HEK293 (cell line): ENCODE data around the gene IMMP2L.

Experiments
- CTCF ChIA-PET: fragments of 350-600 bp; formaldehyde crosslinking; extraction: SDS; loops from one replicate; lab custom pipeline; 2021; ENCODE audit warnings: antibody characterized with exemption; lab: Yijun Ruan, JAX
- POLR2A ChIA-PET: fragments of 300-600 bp; formaldehyde crosslinking; extraction: SDS; loops from one replicate; lab custom pipeline; 2020; ENCODE audit warnings: antibody characterized with exemption, inconsistent platforms; lab: Yijun Ruan, JAX
- H3K27ac ChIP-seq: fragments of 200-500 bp; sonication (Bioruptor generic); 2 replicates; pipeline ENCODE4 v1.5.1; 2014; ENCODE audit warnings: low read depth, low read length, control low read depth, inconsistent platforms; ENCODE audit errors: extremely low read depth
- H3K36me3 ChIP-seq, 2 experiments: fragments of 200-500 bp in 1 of 2; sonication (Bioruptor generic) in 1 of 2; 1 replicate in 1 of 2; 2 replicates in 1 of 2; pipeline ENCODE4 v1.5.1; 2014 to 2017; ENCODE audit warnings: inconsistent platforms in 2 of 2, low read length in 2 of 2; ENCODE audit not compliant: control insufficient read depth in 2 of 2, insufficient read depth in 1 of 2
- H3K4me1 ChIP-seq: fragments of 200-500 bp; sonication (Bioruptor generic); 2 replicates; pipeline ENCODE4 v1.5.1; 2014; ENCODE audit warnings: mild to moderate bottlenecking, low read length, inconsistent platforms; ENCODE audit not compliant: control insufficient read depth, insufficient read depth
- H3K4me3 ChIP-seq: 2 replicates; pipeline ENCODE4 v1.5.1; 2011; ENCODE audit warnings: low read depth, mild to moderate bottlenecking, control low read depth, low read length, moderate library complexity
- H3K9me3 ChIP-seq: fragments of 200-500 bp; sonication (Bioruptor generic); 2 replicates; pipeline ENCODE4 v1.5.1; 2014; ENCODE audit warnings: low read depth, low read length, inconsistent platforms; ENCODE audit not compliant: control insufficient read depth, insufficient read depth
- OVOL3 ChIP-seq: fragments of 450-650 bp; formaldehyde crosslinking; IDR thresholded peaks from 2 replicates; pipeline ENCODE4 v1.5.1; 2016; ENCODE audit warnings: missing biosample characterization, missing genetic modification characterization
- PRDM2 ChIP-seq: fragments of 450-650 bp; formaldehyde crosslinking; IDR thresholded peaks from 2 replicates; pipeline ENCODE4 v1.5.1; 2016; ENCODE audit warnings: missing biosample characterization, missing genetic modification characterization, borderline replicate concordance
- SETDB1 ChIP-seq: IDR thresholded peaks from one replicate; pipeline ENCODE4 v1.6.1; 2017; ENCODE audit warnings: mild to moderate bottlenecking, low read length, moderate library complexity, mixed read lengths; ENCODE audit not compliant: insufficient read length
- ZBTB1 ChIP-seq: fragments of 450-650 bp; formaldehyde crosslinking; IDR thresholded peaks from 2 replicates; pipeline ENCODE4 v1.5.1; 2016; ENCODE audit warnings: missing biosample characterization, missing genetic modification characterization
- ZFP37 ChIP-seq: fragments of 450-650 bp; formaldehyde crosslinking; IDR thresholded peaks from 2 replicates; pipeline ENCODE4 v1.5.1; 2016; ENCODE audit warnings: missing biosample characterization, missing genetic modification characterization
- ZNF114 ChIP-seq: fragments of 450-650 bp; formaldehyde crosslinking; IDR thresholded peaks from 2 replicates; pipeline ENCODE4 v1.5.0; 2017; ENCODE audit warnings: missing biosample characterization, missing genetic modification characterization
- ZNF223 ChIP-seq: fragments of 450-650 bp; formaldehyde crosslinking; IDR thresholded peaks from 2 replicates; pipeline ENCODE4 v1.5.1; 2016; ENCODE audit warnings: missing biosample characterization, missing genetic modification characterization
- ZNF24 ChIP-seq: fragments of 450-650 bp; formaldehyde crosslinking; IDR thresholded peaks from 2 replicates; pipeline ENCODE4 v1.5.1; 2016; ENCODE audit warnings: missing biosample characterization, missing genetic modification characterization
- ZNF335 ChIP-seq: fragments of 450-650 bp; formaldehyde crosslinking; conservative IDR thresholded peaks from 2 replicates; pipeline ENCODE4 v1.5.1; 2016; ENCODE audit warnings: missing biosample characterization, missing genetic modification characterization
- ZNF398 ChIP-seq: fragments of 450-650 bp; formaldehyde crosslinking; IDR thresholded peaks from 2 replicates; pipeline ENCODE4 v1.5.1; 2017; ENCODE audit warnings: missing biosample characterization, missing genetic modification characterization
- ZNF48 ChIP-seq: fragments of 450-650 bp; formaldehyde crosslinking; IDR thresholded peaks from 2 replicates; pipeline ENCODE4 v1.5.1; 2016; ENCODE audit warnings: missing biosample characterization, missing genetic modification characterization
- ZNF514 ChIP-seq: fragments of 450-650 bp; formaldehyde crosslinking; IDR thresholded peaks from 2 replicates; pipeline ENCODE4 v1.5.1; 2016; ENCODE audit warnings: missing biosample characterization, missing genetic modification characterization
- ZNF529 ChIP-seq: fragments of 450-650 bp; formaldehyde crosslinking; IDR thresholded peaks from 2 replicates; pipeline ENCODE4 v1.5.1; 2017; ENCODE audit warnings: missing genetic modification characterization, missing biosample characterization; ENCODE audit not compliant: insufficient replicate concordance
- ZNF596 ChIP-seq: fragments of 450-650 bp; IDR thresholded peaks from 2 replicates; pipeline ENCODE4 v1.5.0; 2018; ENCODE audit warnings: missing biosample characterization, mild to moderate bottlenecking, missing genetic modification characterization, moderate library complexity
- TF ChIP-seq, protein P1 (sequence below): fragments of 450-650 bp; formaldehyde crosslinking; IDR thresholded peaks from 2 replicates; pipeline ENCODE4 v1.5.1; 2016; ENCODE audit warnings: missing biosample characterization, missing genetic modification characterization, borderline replicate concordance
- TF ChIP-seq, protein P2 (sequence below): fragments of 450-650 bp; formaldehyde crosslinking; IDR thresholded peaks from 2 replicates; pipeline ENCODE4 v1.5.1; 2016; ENCODE audit warnings: missing biosample characterization, missing genetic modification characterization, borderline replicate concordance
- TF ChIP-seq, protein P3 (sequence below): fragments of 450-650 bp; formaldehyde crosslinking; IDR thresholded peaks from 2 replicates; pipeline ENCODE4 v1.5.1; 2017; ENCODE audit warnings: missing biosample characterization, missing genetic modification characterization
- TF ChIP-seq, protein P4 (sequence below): fragments of 450-650 bp; formaldehyde crosslinking; IDR thresholded peaks from 2 replicates; pipeline ENCODE4 v1.5.1; 2017; ENCODE audit warnings: missing biosample characterization, missing genetic modification characterization

Gene IMMP2L

GRCh38 chr7:111112439-111112838 is 449.9 kb downstream of the IMMP2L start:
- no peak overlapping the region for H3K4me3 ChIP-seq
- CTCF ChIA-PET = interaction anchor here (1.4 kb wide), 1 partner anchor 14 kb away, joined by 4 read pairs; no protein-coding TSS in a partner anchor
- no peaks in the 10 kb centered on the region for H3K4me1 ChIP-seq
- TF ChIP-seq ZNF596 (tag by site-specific recombination) (no peak), ZFP37 (tag by site-specific recombination) (no peak), ZNF514 (tag by site-specific recombination) (no peak), ZNF529 (tag by site-specific recombination) (no peak), SETDB1 (no peak), ZNF223 (no peak), ZNF24 (tag by site-specific recombination) (no peak), ZNF335 (tag by site-specific recombination) (no peak), ZNF114 (tag by site-specific recombination) (no peak), PRDM2 (tag by site-specific recombination) (no peak), ZBTB1 (tag by site-specific recombination) (no peak), ZNF398 (tag by site-specific recombination) (no peak), ZNF48 (tag by site-specific recombination) (no peak), OVOL3 (no peak)
- TF ChIP-seq, protein P1, sequence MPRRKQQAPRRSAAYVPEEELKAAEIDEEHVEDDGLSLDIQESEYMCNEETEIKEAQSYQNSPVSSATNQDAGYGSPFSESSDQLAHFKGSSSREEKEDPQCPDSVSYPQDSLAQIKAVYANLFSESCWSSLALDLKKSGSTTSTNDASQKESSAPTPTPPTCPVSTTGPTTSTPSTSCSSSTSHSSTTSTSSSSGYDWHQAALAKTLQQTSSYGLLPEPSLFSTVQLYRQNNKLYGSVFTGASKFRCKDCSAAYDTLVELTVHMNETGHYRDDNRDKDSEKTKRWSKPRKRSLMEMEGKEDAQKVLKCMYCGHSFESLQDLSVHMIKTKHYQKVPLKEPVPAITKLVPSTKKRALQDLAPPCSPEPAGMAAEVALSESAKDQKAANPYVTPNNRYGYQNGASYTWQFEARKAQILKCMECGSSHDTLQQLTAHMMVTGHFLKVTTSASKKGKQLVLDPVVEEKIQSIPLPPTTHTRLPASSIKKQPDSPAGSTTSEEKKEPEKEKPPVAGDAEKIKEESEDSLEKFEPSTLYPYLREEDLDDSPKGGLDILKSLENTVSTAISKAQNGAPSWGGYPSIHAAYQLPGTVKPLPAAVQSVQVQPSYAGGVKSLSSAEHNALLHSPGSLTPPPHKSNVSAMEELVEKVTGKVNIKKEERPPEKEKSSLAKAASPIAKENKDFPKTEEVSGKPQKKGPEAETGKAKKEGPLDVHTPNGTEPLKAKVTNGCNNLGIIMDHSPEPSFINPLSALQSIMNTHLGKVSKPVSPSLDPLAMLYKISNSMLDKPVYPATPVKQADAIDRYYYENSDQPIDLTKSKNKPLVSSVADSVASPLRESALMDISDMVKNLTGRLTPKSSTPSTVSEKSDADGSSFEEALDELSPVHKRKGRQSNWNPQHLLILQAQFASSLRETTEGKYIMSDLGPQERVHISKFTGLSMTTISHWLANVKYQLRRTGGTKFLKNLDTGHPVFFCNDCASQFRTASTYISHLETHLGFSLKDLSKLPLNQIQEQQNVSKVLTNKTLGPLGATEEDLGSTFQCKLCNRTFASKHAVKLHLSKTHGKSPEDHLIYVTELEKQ (tag by site-specific recombination) = no peak
- TF ChIP-seq, protein P2, sequence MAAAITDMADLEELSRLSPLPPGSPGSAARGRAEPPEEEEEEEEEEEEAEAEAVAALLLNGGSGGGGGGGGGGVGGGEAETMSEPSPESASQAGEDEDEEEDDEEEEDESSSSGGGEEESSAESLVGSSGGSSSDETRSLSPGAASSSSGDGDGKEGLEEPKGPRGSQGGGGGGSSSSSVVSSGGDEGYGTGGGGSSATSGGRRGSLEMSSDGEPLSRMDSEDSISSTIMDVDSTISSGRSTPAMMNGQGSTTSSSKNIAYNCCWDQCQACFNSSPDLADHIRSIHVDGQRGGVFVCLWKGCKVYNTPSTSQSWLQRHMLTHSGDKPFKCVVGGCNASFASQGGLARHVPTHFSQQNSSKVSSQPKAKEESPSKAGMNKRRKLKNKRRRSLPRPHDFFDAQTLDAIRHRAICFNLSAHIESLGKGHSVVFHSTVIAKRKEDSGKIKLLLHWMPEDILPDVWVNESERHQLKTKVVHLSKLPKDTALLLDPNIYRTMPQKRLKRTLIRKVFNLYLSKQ (tag by site-specific recombination) = no peak
- TF ChIP-seq, protein P3, sequence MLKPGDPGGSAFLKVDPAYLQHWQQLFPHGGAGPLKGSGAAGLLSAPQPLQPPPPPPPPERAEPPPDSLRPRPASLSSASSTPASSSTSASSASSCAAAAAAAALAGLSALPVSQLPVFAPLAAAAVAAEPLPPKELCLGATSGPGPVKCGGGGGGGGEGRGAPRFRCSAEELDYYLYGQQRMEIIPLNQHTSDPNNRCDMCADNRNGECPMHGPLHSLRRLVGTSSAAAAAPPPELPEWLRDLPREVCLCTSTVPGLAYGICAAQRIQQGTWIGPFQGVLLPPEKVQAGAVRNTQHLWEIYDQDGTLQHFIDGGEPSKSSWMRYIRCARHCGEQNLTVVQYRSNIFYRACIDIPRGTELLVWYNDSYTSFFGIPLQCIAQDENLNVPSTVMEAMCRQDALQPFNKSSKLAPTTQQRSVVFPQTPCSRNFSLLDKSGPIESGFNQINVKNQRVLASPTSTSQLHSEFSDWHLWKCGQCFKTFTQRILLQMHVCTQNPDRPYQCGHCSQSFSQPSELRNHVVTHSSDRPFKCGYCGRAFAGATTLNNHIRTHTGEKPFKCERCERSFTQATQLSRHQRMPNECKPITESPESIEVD = no peak
- TF ChIP-seq, protein P4, sequence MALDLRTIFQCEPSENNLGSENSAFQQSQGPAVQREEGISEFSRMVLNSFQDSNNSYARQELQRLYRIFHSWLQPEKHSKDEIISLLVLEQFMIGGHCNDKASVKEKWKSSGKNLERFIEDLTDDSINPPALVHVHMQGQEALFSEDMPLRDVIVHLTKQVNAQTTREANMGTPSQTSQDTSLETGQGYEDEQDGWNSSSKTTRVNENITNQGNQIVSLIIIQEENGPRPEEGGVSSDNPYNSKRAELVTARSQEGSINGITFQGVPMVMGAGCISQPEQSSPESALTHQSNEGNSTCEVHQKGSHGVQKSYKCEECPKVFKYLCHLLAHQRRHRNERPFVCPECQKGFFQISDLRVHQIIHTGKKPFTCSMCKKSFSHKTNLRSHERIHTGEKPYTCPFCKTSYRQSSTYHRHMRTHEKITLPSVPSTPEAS (tag by site-specific recombination) = no peak
- H3K27ac ChIP-seq = no peak overlapping the region
- H3K9me3 ChIP-seq = no peaks in the 10 kb centered on the region
- POLR2A ChIA-PET = no interaction called here
- no peaks in the 10 kb centered on the region for H3K36me3 ChIP-seq
